ENCODE measurements around the gene ZCCHC2. TPM values are rescaled to one million over a fixed set of nuclear protein-coding genes. Genes with fewer than 3 reads are reported as not detected.

The ZCCHC2 gene
- total and polyA plus RNA-seq, 2 of the 4 experiments (the other 2 are of a cell fraction), result 3.2 to 3.6 TPM

DNA sequence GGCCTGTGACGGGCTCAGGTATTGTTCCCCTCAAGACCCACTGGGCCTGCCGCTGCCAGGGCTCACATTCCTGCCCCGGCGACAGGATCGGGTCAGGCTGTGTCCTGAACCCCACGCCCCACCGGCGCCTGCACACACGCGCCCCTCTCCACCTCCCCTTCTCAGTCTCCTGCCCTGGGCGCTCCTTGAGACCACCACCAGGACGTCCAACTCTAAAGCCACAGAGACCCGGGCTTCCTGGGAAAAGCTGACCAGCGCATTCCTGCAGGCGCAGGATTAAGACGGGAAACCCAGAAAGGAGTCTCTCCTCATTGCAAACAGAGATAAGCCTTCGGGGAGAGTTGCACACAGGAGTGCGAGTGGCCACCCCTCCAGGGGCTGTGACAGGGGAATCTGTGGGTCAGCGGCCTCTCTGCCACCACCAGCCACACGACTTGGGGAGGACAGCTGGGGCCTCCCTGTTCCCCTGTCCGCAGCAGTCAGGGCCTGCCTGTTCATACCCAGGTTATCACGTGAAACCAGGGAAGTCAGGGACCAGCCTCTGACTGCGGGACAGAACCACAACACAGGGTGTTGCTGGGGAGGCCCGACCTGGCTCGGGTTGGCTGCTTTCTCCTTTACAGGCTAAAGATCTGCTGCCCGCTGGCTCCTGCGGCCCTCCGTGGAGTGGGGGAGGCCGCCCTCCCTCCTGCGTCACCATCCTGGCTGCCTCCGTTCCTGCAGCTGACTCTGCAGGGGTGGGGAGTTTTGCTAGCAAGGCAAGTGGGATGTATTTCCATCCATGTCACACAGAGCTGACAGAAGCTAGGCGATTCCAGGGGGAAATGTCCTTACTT is 88.8 kb downstream of the ZCCHC2 start:
- no peak overlapping the region for H2BK5ac ChIP-seq (ENCODE audit: low read depth, low read length, poor library complexity, severe bottlenecking)
- peak; percentile 48 for ATAC-seq (ENCODE audit: low read depth)
- POLR2A ChIA-PET (ENCODE audit: unreplicated experiment), result no interaction called here
- H3K23ac ChIP-seq (ENCODE audit: low read depth, low read length), result no peak overlapping the region
- H4K5ac ChIP-seq (ENCODE audit: low read depth, low read length), result no peak overlapping the region
- no peak overlapping the region for H3K56ac ChIP-seq (ENCODE audit: extremely low read depth, insufficient read depth, low read length)
- H3K36me3 ChIP-seq (ENCODE audit: control insufficient read depth, insufficient read depth, low read length), result no peaks in the 10 kb centered on the region
- peak overlapping the region; percentile 33 for H2AFZ ChIP-seq (replicated peaks; ENCODE audit: low read length, poor library complexity)
- H3K9me3 ChIP-seq (ENCODE audit: control insufficient read depth, insufficient read depth, low read length), result no peaks in the 10 kb centered on the region
- H3K14ac ChIP-seq (replicated peaks; ENCODE audit: low read depth, low read length), result no peak overlapping the region
- no peak overlapping the region for H3K4me3 ChIP-seq (ENCODE audit: insufficient read depth, low read depth, low read length)
- H2BK15ac ChIP-seq (ENCODE audit: low read depth, low read length), result no peak overlapping the region
- no peaks in the 10 kb centered on the region; the same call in 1 of the 2 replicates for H3K4me1 ChIP-seq (ENCODE audit: control insufficient read depth, insufficient read depth, low read length)
- H4K20me1 ChIP-seq (ENCODE audit: insufficient read depth, low read length), result no peaks in the 10 kb centered on the region
- DNase-seq, result no peak
- H3K18ac ChIP-seq (ENCODE audit: low read depth, low read length), result no peak overlapping the region
- no peak overlapping the region for H4K8ac ChIP-seq (ENCODE audit: low read depth in 2 of 2, low read length in 2 of 2)
- no peaks in the 10 kb centered on the region for H3K9me1 ChIP-seq (ENCODE audit: insufficient read depth, low read length)
- no peak overlapping the region for H3K9ac ChIP-seq (ENCODE audit: low read depth, low read length)
- H3K4me2 ChIP-seq (ENCODE audit: low read depth, low read length), result no peak overlapping the region; the same call in 1 of the 2 replicates
- dilution Hi-C loops (cut with HindIII; ENCODE audit: low sequenced_read_pairs, unreplicated experiment), result no loop called here
- no peak overlapping the region for H4K91ac ChIP-seq (ENCODE audit: insufficient read depth, low read depth, low read length)
- no peak overlapping the region for H2BK120ac ChIP-seq (ENCODE audit: low read depth, low read length)
- intact Hi-C loops (cut with micrococcal nuclease), result no loop called here
- no peak for TF ChIP-seq MAZ (IDR thresholded peaks at IDR 0.05; ENCODE audit: borderline replicate concordance, low read depth, low read length)
- no peak for TF ChIP-seq RCOR1 (IDR thresholded peaks at IDR 0.05; ENCODE audit: insufficient replicate concordance, low read length)
- TF ChIP-seq, protein P1, sequence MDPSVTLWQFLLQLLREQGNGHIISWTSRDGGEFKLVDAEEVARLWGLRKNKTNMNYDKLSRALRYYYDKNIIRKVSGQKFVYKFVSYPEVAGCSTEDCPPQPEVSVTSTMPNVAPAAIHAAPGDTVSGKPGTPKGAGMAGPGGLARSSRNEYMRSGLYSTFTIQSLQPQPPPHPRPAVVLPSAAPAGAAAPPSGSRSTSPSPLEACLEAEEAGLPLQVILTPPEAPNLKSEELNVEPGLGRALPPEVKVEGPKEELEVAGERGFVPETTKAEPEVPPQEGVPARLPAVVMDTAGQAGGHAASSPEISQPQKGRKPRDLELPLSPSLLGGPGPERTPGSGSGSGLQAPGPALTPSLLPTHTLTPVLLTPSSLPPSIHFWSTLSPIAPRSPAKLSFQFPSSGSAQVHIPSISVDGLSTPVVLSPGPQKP (IDR thresholded peaks at IDR 0.05; ENCODE audit: borderline replicate concordance, low read depth, low read length), result no peak
- TF ChIP-seq FOS (IDR thresholded peaks at IDR 0.05; ENCODE audit: low read depth, low read length), result no peak
- no peak for TF ChIP-seq BHLHE40 (IDR thresholded peaks at IDR 0.05; ENCODE audit: low read depth, low read length)
- no peak for TF ChIP-seq USF2 (IDR thresholded peaks at IDR 0.05; ENCODE audit: low read depth, low read length)
- TF ChIP-seq RAD21 (IDR thresholded peaks at IDR 0.05; ENCODE audit: low read length), result no peak
- TF ChIP-seq POLR2A (IDR thresholded peaks at IDR 0.05; ENCODE audit: low read depth, low read length), result no peak
- TF ChIP-seq RFX5 (IDR thresholded peaks at IDR 0.05; ENCODE audit: low read depth, low read length), result no peak
- TF ChIP-seq CHD1 (IDR thresholded peaks at IDR 0.05; ENCODE audit: low read depth, low read length), result no peak
- TF ChIP-seq SMC3 (IDR thresholded peaks at IDR 0.05; ENCODE audit: low read depth, low read length), result no peak
- no peak for TF ChIP-seq CEBPB (IDR thresholded peaks at IDR 0.05; ENCODE audit: low read depth, low read length)
- TF ChIP-seq, protein P2, sequence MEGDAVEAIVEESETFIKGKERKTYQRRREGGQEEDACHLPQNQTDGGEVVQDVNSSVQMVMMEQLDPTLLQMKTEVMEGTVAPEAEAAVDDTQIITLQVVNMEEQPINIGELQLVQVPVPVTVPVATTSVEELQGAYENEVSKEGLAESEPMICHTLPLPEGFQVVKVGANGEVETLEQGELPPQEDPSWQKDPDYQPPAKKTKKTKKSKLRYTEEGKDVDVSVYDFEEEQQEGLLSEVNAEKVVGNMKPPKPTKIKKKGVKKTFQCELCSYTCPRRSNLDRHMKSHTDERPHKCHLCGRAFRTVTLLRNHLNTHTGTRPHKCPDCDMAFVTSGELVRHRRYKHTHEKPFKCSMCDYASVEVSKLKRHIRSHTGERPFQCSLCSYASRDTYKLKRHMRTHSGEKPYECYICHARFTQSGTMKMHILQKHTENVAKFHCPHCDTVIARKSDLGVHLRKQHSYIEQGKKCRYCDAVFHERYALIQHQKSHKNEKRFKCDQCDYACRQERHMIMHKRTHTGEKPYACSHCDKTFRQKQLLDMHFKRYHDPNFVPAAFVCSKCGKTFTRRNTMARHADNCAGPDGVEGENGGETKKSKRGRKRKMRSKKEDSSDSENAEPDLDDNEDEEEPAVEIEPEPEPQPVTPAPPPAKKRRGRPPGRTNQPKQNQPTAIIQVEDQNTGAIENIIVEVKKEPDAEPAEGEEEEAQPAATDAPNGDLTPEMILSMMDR (conservative IDR thresholded peaks at IDR 0.05; ENCODE audit: low read depth, low read length), result no peak
- TF ChIP-seq NFE2L2 (IDR thresholded peaks at IDR 0.05; ENCODE audit: low read depth, low read length), result no peak
- no peak overlapping the region for H2BK20ac ChIP-seq (ENCODE audit: low read depth, low read length)
- BruUV-seq (replicated peaks), result no TSS peak
- H3K4ac ChIP-seq (ENCODE audit: low read depth, low read length), result no peak overlapping the region
- 20% methylated on average over 2 of the region's 32 CpGs; no CpG with 5 or more reads in 1 of the 2 experiments for WGBS, 2 experiments (ENCODE audit: extremely low coverage in 2 of 2, insufficient read length in 1 of 2)
- no peak overlapping the region for H3K27ac ChIP-seq (ENCODE audit: insufficient read depth, low read length)
- H2AK5ac ChIP-seq (ENCODE audit: low read depth, low read length), result no peak overlapping the region
- in situ Hi-C loops (cut with MboI; ENCODE audit: low sequenced_read_pairs), result no loop called here
- no peaks in the 10 kb centered on the region for H3K79me1 ChIP-seq (ENCODE audit: low read depth in 1 of 2, low read length in 2 of 2)
- no peak overlapping the region for H2AK9ac ChIP-seq (replicated peaks; ENCODE audit: low read depth, low read length, poor library complexity)
- peaks cover 46% of the 10 kb centered on the region for H3K27me3 ChIP-seq (ENCODE audit: control insufficient read depth, insufficient read depth, low read length)
- CTCF ChIA-PET, result no interaction called here

Data from IMR-90 (cell line).